ENCODE data around the gene SBSN.

The SBSN gene

GRCh38 chr19:35554076-35554475 lies 26.0 kb upstream of the SBSN start:
- DNase-seq, result no peak

DNA sequence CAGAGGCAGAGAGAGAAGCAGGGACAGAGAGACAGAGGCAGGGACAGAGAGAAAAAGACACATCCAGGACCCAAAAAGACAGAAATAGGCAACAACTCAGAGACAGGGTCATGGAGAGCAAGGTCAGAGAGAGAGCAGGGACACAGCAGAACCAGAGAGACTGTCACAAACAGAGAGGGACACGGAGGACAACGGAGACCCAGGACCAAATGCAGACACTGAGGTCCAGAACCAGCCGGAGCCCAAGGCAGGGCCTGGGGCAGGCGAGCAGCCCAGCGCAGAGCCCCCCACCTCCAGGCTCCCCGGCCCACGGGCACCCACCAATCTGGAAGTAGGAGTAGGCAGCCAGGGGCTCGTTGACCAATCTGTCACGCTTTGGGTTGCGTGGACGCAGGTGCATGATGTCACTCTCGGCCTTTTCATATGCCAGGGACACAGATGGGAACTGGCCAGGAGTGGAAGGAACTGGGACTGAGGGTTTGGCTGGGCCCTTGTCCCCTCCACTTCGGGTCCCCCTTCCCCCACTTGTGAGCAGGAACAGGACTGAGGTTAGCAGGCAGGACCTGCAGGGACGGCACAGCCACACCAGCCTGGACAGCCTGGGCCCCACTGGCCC lies 25.4 kb upstream of the SBSN start:
- no peak for DNase-seq

DNA sequence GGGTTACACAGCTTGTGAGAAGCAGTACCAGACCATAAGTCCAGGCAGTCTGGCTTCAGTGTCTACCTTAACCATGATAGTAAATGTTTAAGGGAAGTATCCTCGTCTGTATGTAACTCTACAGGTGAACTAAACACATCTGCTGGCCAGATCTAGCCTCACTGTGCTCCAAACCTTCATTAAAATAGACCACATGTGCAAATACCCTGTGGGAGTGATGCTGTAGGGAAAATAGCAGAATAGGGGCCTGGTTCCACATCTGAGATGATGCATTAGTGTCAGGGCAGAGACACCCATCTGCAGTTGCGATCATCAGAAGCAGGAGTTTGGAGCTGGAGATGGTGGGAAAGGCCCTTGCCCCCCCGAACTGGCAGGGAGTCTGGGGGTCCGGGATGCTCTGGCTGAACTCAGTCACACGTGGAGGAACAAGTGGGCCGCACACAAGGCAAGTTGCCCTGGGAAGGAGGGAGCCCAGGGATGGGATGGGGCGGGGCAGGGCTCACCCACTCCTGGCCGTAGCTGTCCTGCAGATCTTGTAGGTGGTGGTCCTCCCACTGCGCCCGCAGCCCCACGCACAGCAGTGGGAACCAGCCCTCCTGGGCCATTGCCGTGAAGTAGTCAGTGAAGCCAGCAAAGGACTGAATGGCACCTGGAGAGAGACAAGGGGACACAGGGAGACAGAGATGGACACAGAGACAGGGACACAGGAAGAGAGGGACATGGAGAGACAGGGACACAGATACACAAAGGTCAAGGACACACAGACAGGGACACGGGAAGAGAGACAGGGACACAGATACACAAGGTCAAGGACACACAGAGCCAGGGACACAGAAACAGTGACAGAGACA lies 24.6 kb upstream of the SBSN start:
- no peak for DNase-seq

DNA sequence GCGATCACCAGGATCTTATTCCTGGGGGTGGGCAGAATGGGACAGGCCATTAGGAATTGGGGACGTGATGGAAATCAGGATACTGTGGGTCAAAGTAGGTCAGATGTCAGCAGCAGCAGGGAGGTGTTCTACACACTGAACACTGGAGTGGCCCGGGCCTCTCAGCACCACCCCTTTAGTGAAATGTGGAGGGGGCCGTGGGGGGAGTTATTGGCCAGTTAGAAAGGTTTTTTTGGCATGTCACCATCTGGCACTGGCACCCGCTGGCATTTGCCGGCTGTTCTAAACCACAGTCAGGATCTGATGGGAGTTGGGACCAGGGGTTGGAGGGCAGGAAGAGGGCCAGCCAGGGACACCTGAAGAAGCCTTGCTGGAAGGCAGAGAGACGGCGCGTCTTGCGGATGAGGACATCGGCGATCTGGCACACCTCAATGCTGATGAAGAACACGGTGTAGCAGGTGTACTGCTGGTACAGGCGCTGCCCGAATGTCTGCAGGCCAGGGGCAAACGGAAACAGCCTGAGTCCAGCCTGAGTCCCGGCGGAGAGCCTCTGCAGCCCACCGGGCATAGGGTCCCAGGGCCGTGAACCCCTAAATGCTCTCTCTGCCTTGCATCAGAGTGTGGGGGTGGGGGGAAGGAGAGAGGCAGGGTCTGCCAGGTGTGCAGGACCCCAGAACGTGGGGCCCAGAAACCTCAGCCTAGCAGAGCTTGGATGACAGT lies 23.1 kb upstream of the SBSN start:
- DNase-seq, result no peak

DNA sequence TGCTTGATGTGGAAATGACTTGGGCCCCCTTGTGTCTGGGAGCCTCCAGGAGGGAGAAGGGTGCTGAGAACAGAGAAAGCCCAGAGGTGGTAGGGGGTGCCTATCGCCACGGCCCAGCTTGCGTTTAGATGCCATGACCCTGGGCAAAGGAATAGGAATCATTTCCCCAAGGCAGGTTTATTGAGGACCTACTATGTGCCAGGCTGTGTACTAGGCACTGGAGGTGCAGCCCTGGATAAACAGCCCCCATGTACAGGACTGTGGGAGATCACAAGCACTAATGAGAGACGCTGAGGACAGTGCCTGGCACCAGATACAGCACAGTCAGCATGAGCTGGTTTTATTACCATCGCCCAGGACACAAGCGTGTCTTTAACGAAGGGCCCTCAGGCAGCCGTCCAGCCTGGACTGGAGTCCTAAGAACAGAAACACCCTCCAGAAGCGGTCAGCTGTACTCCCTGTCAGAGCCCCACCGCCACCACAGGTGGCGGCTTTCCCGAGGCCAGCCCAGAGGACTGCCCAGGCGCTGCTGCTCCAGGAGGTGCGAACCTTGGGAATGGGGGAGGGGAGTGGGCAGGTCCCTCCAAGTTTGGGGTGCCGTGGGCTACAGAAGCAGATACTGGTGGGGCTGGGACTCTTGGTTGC lies 21.9 kb upstream of the SBSN start:
- DNase-seq, result no peak

- DNase-seq, result peak; percentile 55 to 69
Observed at GRCh38 chr19:35549174-35549788, 21.2 kb upstream of the SBSN start.

DNA sequence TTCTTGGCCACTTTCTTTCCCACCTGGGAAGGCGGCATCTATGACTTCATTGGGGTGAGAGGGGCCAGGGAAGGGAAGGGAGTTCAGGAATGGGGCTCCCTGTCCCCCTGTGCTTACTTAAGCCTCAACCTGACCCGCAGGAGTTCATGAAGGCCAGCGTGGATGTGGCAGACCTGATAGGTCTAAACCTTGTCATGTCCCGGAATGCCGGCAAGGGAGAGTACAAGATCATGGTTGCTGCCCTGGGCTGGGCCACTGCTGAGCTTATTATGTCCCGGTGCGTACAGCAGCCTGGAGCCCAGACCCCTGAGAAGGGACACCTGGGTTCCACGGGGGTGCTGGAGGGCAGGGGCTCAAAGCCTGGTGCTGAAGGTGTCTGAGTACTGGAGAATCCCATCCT lies 18.4 kb upstream of the SBSN start:
- no peak for DNase-seq

DNA sequence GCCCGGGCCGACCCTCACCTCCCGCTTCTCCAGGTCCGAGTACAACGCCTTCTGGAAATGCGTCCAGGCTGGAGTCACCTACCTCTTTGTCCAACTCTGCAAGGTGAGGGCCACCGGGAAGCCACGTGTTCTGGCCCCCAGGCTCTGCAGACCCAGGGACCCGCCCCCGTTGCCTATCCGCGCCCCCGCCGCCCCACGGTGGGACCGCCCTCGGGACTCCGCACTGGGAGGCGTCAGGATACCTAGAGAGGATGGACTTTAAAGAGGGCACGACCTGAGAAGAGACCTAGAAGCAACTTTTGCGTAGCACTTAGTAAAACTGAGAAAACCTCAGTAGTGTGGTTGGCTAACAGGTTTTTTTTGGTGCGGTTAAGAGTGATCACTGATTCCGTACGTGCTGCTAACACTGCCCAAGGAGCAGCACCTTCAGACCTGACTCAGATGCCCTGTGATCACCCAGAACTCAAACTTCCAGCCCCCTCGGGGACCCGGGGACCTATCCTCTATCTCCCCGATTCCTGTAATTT lies 17.8 kb upstream of the SBSN start:
- DNase-seq, result peak; percentile 39 to 55

- DNase-seq, result peak; percentile 83 to 85
Observed at GRCh38 chr19:35545001-35545854, 17.1 kb upstream of the SBSN start, which contains the start of gene TMEM147. Gene TMEM147, plus strand, starts transcription at chr19:35545626. Its CDS starts 114 bp downstream, at chr19:35545740.

- no peak for DNase-seq
Observed at GRCh38 chr19:35544110-35544802, 16.1 kb upstream of the SBSN start.

DNA sequence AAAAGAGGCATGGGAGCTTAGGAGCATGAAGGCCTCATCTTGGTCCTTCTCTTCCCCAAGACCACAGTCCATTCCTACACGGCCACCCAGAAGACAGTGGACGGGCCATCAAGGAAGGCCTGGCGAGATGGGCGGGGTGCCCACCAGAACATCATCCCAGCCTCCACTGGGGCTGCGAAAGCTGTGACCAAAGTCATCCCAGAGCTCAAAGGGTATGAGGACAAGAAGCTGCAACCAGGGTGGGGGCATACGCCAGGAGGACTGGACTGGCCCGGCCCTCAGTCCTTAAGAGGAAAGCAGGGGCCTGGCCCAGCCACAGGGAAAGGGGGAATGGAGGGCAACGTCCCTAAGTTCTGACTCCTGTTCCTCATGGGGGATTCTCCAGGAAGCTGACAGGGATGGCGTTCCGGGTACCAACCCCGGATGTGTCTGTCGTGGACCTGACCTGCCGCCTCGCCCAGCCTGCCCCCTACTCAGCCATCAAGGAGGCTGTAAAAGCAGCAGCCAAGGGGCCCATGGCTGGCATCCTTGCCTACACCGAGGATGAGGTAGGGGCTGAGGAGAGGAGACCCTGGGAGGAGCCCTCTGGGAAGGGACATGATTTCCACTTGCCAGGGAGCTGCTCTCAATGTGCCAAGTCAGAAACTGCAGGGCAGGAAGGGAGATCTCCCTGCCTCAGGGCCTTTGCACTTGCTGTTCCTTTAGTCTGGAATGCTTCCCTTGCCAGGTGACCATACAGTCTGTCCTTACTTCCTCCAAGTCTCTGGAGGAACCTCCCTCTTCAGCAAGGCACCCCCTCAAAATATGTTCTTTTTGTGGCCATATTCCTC lies 15.4 kb upstream of the SBSN start:
- DNase-seq, result no peak

DNA sequence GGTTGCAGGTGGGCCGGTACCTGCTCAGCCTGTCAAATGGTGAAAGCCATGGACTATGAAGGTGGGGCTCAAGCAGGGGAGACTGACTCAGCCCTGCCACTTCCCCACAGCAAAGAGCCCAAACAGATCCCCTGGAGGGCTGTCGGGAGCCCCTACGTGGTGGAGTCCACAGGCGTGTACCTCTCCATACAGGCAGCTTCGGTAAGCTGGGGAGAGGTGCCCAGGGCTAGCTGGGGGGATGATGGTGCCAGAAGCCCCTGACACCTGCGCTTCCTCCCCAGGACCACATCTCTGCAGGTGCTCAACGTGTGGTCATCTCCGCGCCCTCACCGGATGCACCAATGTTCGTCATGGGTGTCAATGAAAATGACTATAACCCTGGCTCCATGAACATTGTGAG lies 14.1 kb upstream of the SBSN start:
- no peak for DNase-seq

DNA sequence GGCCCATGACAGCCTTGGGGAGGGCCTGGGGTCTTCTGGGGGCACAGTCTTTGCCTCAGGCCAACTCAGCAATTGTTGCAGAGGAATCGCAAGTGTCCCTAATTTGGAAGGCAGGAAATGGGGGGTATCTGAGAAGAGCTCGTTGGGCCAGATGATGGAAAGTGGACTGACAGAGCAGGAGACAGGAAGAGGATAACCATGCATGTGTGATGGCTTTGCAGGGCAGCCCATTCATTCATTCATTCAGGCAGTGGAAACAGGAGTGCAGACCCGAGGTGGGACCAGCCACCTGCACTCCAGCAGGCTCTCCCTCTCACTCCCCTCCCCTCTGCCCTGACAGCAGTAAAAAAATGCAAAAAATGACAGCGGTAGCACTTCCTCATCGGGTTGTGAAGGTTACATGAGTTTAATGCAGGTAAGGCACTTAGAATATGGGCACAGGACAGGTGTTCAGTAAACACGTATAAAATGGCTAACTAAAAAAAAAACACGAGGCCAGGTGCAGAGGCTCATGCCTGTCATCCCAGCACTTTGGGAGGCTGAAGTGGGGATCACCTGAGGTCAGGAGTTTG lies 12.3 kb upstream of the SBSN start:
- no peak for DNase-seq

GRCh38 chr19:35539850-35540249 lies 11.7 kb upstream of the SBSN start:
- DNase-seq, result no peak

GRCh38 chr19:35539314-35539713 lies 11.2 kb upstream of the SBSN start:
- DNase-seq, result no peak

DNA sequence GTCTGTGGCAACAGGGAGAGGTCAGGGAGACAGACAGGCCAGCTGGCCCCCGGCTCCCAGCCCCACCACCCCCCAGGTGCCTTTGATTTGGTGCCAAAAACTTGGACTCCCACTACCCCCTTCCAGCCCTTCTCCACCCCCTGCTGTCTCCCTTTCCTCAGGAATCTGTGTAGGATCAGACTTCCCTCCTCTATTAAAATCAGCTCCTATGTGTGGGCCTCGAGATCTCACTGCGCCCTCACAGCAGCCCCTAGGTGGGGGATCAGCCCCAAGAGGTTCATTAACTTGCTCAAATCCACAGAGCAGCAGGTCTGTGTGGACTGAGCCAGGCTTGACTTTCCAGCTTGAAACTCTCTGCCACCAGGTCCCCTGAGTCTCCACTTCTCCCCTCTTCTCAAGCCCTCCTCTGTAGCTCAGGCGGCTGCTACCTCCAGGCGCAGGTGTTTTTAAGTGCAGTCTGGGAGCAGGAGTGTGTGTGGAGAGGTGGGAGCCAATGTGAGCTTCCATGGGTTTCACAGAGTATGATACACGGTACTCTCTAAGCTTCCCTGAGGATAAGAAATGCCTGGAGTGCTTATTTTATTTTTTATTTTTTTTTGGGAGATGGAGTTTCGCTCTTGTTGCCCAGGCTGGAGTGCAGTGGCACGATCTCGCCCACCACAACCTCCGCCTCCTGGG lies 6.8 kb upstream of the SBSN start:
- no peak for DNase-seq

DNA sequence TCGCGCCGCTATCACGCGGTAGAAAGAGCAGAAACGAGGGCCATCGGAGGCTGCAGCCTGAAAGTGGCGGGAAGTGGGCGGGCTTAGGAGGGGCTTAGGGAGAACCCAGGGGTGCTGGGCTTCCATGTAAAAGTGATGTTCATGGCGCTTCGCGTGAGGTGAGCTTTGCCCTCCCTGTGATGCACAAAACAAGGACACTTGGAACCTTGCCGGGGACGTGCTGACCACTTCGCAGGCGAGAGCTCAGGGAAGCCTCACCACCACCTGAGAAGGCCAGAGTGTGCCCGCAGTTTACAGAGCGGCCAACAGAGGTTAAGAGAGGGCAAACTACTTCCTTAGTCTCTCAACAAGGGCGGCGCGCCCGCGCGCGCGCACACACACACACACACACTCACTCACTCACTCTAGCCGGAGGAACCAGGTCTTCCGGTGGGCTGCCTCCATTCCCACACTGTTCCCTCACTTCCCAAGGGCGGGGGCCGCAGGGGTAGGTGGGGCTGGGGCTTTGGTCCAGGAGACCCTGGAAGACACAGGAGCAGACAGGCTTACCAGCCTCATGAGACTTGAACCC lies 5.8 kb upstream of the SBSN start:
- peak; percentile 39 to 46 for DNase-seq

DNA sequence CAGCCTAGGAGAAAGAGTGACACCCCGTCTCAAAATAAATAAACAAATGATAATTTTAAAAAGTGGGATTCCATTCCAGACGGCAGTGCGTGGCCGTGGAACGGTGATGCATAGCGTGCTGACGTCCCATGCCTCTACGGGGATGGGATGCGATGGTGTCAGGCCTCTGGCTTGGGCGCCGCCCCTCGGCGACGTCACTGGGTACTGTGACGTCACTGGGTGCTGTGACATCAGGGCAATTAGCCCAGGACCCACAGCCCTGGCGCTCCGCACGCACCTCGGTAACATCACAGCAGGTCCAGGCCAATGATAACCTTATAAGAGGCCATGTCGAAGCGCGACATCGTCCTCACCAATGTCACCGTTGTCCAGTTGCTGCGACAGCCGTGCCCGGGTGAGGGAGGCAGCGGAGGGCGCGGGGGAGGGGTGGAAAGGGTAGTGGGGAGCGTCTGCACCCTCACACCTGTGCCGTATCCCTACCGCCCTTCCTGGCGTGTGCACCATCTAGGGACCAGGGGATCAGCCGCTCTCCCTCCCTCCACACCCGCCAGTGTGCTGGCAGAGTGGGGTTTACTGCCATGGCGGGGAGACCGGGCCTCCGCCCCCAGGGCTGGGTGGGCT lies 5.2 kb upstream of the SBSN start, which contains the start of gene GAPDHS:
Gene GAPDHS, plus strand, starts transcription at position 256 of the 621 bp plus-strand sequence. Its CDS starts 72 bp downstream, at position 328.
- no peak for DNase-seq
